ENCODE measurements around the gene PXDN. TPM values are rescaled to one million over a fixed set of nuclear protein-coding genes. Genes with fewer than 3 reads are reported as not detected.

The PXDN gene
- total RNA-seq, 1 donor from 2014 or later: 576 TPM

GRCh38 chr2:1590596-1591460, 153.5 kb downstream of the PXDN start:
- DNase-seq (ENCODE audit: low spot score): no peak
- Mint-ChIP-seq H3K4me3 (ENCODE audit: unreplicated experiment) (no peak overlapping the region), H3K27me3 (ENCODE audit: low read depth) (no peaks in the 10 kb centered on the region), H3K4me1 (ENCODE audit: low read depth) (peaks cover 22% of the 10 kb centered on the region), H3K9me3 (ENCODE audit: low read depth) (no peaks in the 10 kb centered on the region), H3K27ac (ENCODE audit: unreplicated experiment) (no peak overlapping the region), H3K36me3 (ENCODE audit: low read depth) (no peaks in the 10 kb centered on the region)
- TF ChIP-seq CTCF (IDR thresholded peaks at IDR 0.05): peak; percentile 22

- no peak for DNase-seq (ENCODE audit: low spot score)
- Mint-ChIP-seq H3K4me1 (ENCODE audit: low read depth) (peaks cover 22% of the 10 kb centered on the region), H3K9me3 (ENCODE audit: low read depth) (no peaks in the 10 kb centered on the region), H3K4me3 (ENCODE audit: unreplicated experiment) (no peak overlapping the region), H3K27me3 (ENCODE audit: low read depth) (no peaks in the 10 kb centered on the region), H3K27ac (ENCODE audit: unreplicated experiment) (peak overlapping the region; percentile 49), H3K36me3 (ENCODE audit: low read depth) (no peaks in the 10 kb centered on the region)
- peak; percentile 66 for TF ChIP-seq CTCF (IDR thresholded peaks at IDR 0.05)
Measured at GRCh38 chr2:1588978-1589621, 155.2 kb downstream of the PXDN start.

GRCh38 chr2:1588051-1588977, 156.0 kb downstream of the PXDN start:
- H3K9me3 Mint-ChIP-seq (ENCODE audit: low read depth): no peaks in the 10 kb centered on the region
- peaks cover 22% of the 10 kb centered on the region for H3K4me1 Mint-ChIP-seq (ENCODE audit: low read depth)
- TF ChIP-seq CTCF (IDR thresholded peaks at IDR 0.05): no peak
- no peaks in the 10 kb centered on the region for H3K36me3 Mint-ChIP-seq (ENCODE audit: low read depth)
- DNase-seq (ENCODE audit: low spot score): no peak
- no peak overlapping the region for H3K27ac Mint-ChIP-seq (ENCODE audit: unreplicated experiment)
- no peaks in the 10 kb centered on the region for H3K27me3 Mint-ChIP-seq (ENCODE audit: low read depth)
- H3K4me3 Mint-ChIP-seq (ENCODE audit: unreplicated experiment): no peak overlapping the region

GRCh38 chr2:1586923-1587840, 157.1 kb downstream of the PXDN start:
- H3K27ac Mint-ChIP-seq (ENCODE audit: unreplicated experiment): no peak overlapping the region
- H3K36me3 Mint-ChIP-seq (ENCODE audit: low read depth): peaks cover 3% of the 10 kb centered on the region
- DNase-seq (ENCODE audit: low spot score): no peak

More at GRCh38 chr2:1586923-1587840, 157.1 kb downstream of the PXDN start:
- Mint-ChIP-seq H3K4me3 (ENCODE audit: unreplicated experiment) (no peak overlapping the region), H3K27me3 (ENCODE audit: low read depth) (no peaks in the 10 kb centered on the region), H3K4me1 (ENCODE audit: low read depth) (peaks cover 22% of the 10 kb centered on the region), H3K9me3 (ENCODE audit: low read depth) (no peaks in the 10 kb centered on the region)
- no peak for TF ChIP-seq CTCF (IDR thresholded peaks at IDR 0.05)

All from chondrocyte (in vitro differentiated cells).